Choroid plexus epithelial cell (primary cell): Measurements from ENCODE around the gene CLDN15.

Experiments
- DNase-seq: peaks from one replicate; pipeline ENCODE4 v3.0.0-alpha.2; 2010; ENCODE audit warnings: low read depth
- H3K4me3 ChIP-seq: 2 replicates; pipeline ENCODE4 v1.5.1; 2011; ENCODE audit warnings: low read depth, mild to moderate bottlenecking, control low read depth, low read length, moderate library complexity
- CTCF ChIP-seq: conservative IDR thresholded peaks from 2 replicates; pipeline ENCODE4 v1.5.1; 2011; ENCODE audit warnings: low read depth, mild to moderate bottlenecking, control low read depth, inconsistent platforms, low read length, moderate library complexity

Gene CLDN15

GRCh38 chr7:101231644-101232043, 6.0 kb downstream of the CLDN15 start:
- no peak for DNase-seq
- no peak overlapping the region for H3K4me3 ChIP-seq
- TF ChIP-seq CTCF, result no peak

GRCh38 chr7:101226721-101227120, 10.9 kb downstream of the CLDN15 start:
- no peak for TF ChIP-seq CTCF
- no peak for DNase-seq

GRCh38 chr7:101225650-101226049, 12.0 kb downstream of the CLDN15 start:
- H3K4me3 ChIP-seq, result no peak overlapping the region
- DNase-seq, result no peak
- TF ChIP-seq CTCF, result no peak

More at GRCh38 chr7:101226721-101227120, 10.9 kb downstream of the CLDN15 start:
- no peak overlapping the region for H3K4me3 ChIP-seq

GRCh38 chr7:101223528-101223927, 14.1 kb downstream of the CLDN15 start:
- no peak for DNase-seq
- TF ChIP-seq CTCF, result no peak
- H3K4me3 ChIP-seq, result no peak overlapping the region

- H3K4me3 ChIP-seq, result no peak overlapping the region
- no peak for DNase-seq
- TF ChIP-seq CTCF, result no peak
These were observed 15.2 kb downstream of the CLDN15 start for GRCh38 chr7:101222275-101222830.

- no peak for DNase-seq
- no peak overlapping the region for H3K4me3 ChIP-seq
- no peak for TF ChIP-seq CTCF
These were observed 17.3 kb downstream of the CLDN15 start for GRCh38 chr7:101220295-101220694.
